GM19351 (cell line): ENCODE measurements around the gene RNF38.
"Not testable (repeated sequence)": the region's sequence is repeated elsewhere in the genome, so short reads cannot be mapped to it uniquely, and the experiment has no call there.

Experiments
- ATAC-seq: cut with Tn5 transposase; IDR thresholded peaks from one replicate; pipeline ENCODE4 v1.9.1; 2021; ENCODE audit warnings: mild to moderate bottlenecking, moderate library complexity; ENCODE audit not compliant: unreplicated experiment

The RNF38 gene

GRCh38 chr9:36399980-36400331 is at the start of gene RNF38:
RNF38 (minus strand) TSS chr9:36400269; CDS start chr9:36400108, 161 bp downstream.
- no peak for ATAC-seq

GRCh38 chr9:36448555-36448954 is 48.5 kb upstream of the RNF38 start:
- ATAC-seq = not testable (repeated sequence)

- ATAC-seq = no peak
These were observed 47.9 kb upstream of the RNF38 start for GRCh38 chr9:36448017-36448416.

GRCh38 chr9:36446678-36447077 is 46.6 kb upstream of the RNF38 start:
- ATAC-seq = not testable (repeated sequence)

GRCh38 chr9:36445800-36446361 is 45.8 kb upstream of the RNF38 start:
- no peak for ATAC-seq

GRCh38 chr9:36444203-36444602 is 44.1 kb upstream of the RNF38 start:
- no peak for ATAC-seq

GRCh38 chr9:36443581-36443980 is 43.5 kb upstream of the RNF38 start:
- ATAC-seq = no peak

GRCh38 chr9:36442710-36443109 is 42.6 kb upstream of the RNF38 start:
- no peak for ATAC-seq

GRCh38 chr9:36441966-36442365 is 41.9 kb upstream of the RNF38 start:
- no peak for ATAC-seq

GRCh38 chr9:36438536-36439236 is 38.6 kb upstream of the RNF38 start:
- ATAC-seq = no peak

GRCh38 chr9:36437790-36438189 is 37.7 kb upstream of the RNF38 start:
- ATAC-seq = no peak

GRCh38 chr9:36436909-36437308 is 36.8 kb upstream of the RNF38 start:
- no peak for ATAC-seq

- ATAC-seq = no peak
These were observed 33.3 kb upstream of the RNF38 start for GRCh38 chr9:36433386-36433785.

- ATAC-seq = no peak
These were observed 31.0 kb upstream of the RNF38 start for GRCh38 chr9:36431078-36431477.

GRCh38 chr9:36426945-36427344 is 26.9 kb upstream of the RNF38 start:
- ATAC-seq = no peak

- ATAC-seq = no peak
These were observed 26.3 kb upstream of the RNF38 start for GRCh38 chr9:36426348-36426747.

- ATAC-seq = no peak
These were observed 24.4 kb upstream of the RNF38 start for GRCh38 chr9:36424289-36425055.

GRCh38 chr9:36423206-36423605 is 23.1 kb upstream of the RNF38 start:
- no peak for ATAC-seq

- ATAC-seq = no peak
These were observed 16.8 kb upstream of the RNF38 start for GRCh38 chr9:36416890-36417289.

GRCh38 chr9:36415822-36416525 is 15.9 kb upstream of the RNF38 start:
- ATAC-seq = no peak

- not testable (repeated sequence) for ATAC-seq
These were observed 11.3 kb upstream of the RNF38 start for GRCh38 chr9:36411410-36411809.
